ENCODE measurements around the gene ADGRA1. TPM values are rescaled to one million over a fixed set of nuclear protein-coding genes. Genes with fewer than 3 reads are reported as not detected.

The ADGRA1 gene
- total and polyA plus RNA-seq, 2 of the 13 experiments (the other 11 are each of a cell fraction or from before 2014, with no cell fraction given): not detected

- Histone ChIP-seq H3K4me2 (ENCODE audit: low read depth, low read length) (no peak overlapping the region), H3K4me3 (replicated peaks in 1 of 3; ENCODE audit: insufficient read depth in 1 of 3, low read depth in 2 of 3, low read length in 3 of 3) (no peak overlapping the region), H4K20me1 (ENCODE audit: insufficient read depth, low read length) (peaks cover 6% of the 10 kb centered on the region; the same call in 1 of the 2 replicates), H3K79me2 (ENCODE audit: insufficient read depth, low read length) (no peaks in the 10 kb centered on the region), H3K27me3 (ENCODE audit: control insufficient read depth in 1 of 2, insufficient read depth in 2 of 2, low read length in 2 of 2) (peaks cover 25 to 87% of the 10 kb centered on the region in 2 experiments), H3K36me3 (replicated peaks in 1 of 2; ENCODE audit: control insufficient read depth in 1 of 2, insufficient read depth in 2 of 2, low read length in 2 of 2) (no peaks in the 10 kb centered on the region), H3K9ac (ENCODE audit: insufficient read depth, low read depth, low read length) (no peak overlapping the region), H3K9me3 (ENCODE audit: low read length) (no peaks in the 10 kb centered on the region), H3K27ac (ENCODE audit: extremely low read length, insufficient read depth, low read length) (no peak overlapping the region), H3K4me1 (ENCODE audit: insufficient read depth, low read length) (peaks cover 8% of the 10 kb centered on the region; the same call in 1 of the 2 replicates), H2AFZ (ENCODE audit: low read length) (no peak overlapping the region)
- in situ Hi-C loops (cut with HindIII; ENCODE audit: extremely low pct_ligation_motif_present, low pct_unique_long_range_greater_than_20kb): no loop called here
- no TSS peak for BruUV-seq (replicated peaks)
- 47% methylated on average over 13 of the region's 32 CpGs for WGBS (ENCODE audit: low lambda C conversion rate)
- ATAC-seq: no peak
- ChIA-PET CTCF (ENCODE audit: low intra/inter-chr PET ratio, low total read pairs) (no interaction called here), POLR2A (no interaction called here)
- no peak for FAIRE-seq
- TF ChIP-seq ZNF773 (CRISPR knock-in tag; IDR thresholded peaks at IDR 0.05; ENCODE audit: borderline replicate concordance): no peak
- no peak for TF ChIP-seq ZBTB7A (CRISPR knock-in tag; IDR thresholded peaks at IDR 0.05)
- TF ChIP-seq DNMT1 (CRISPR knock-in tag; IDR thresholded peaks at IDR 0.05): no peak
- no peak for TF ChIP-seq ZMAT3 (CRISPR knock-in tag; conservative IDR thresholded peaks at IDR 0.05)
- no peak for TF ChIP-seq MIXL1 (CRISPR knock-in tag; IDR thresholded peaks at IDR 0.05)
- TF ChIP-seq PRPF4 (IDR thresholded peaks at IDR 0.05; ENCODE audit: low read depth, low read length, poor library complexity, severe bottlenecking): no peak
- no peak for TF ChIP-seq RNF219 (CRISPR knock-in tag; IDR thresholded peaks at IDR 0.05)
- TF ChIP-seq CAMTA2 (CRISPR knock-in tag; IDR thresholded peaks at IDR 0.05; ENCODE audit: borderline replicate concordance): no peak
- TF ChIP-seq ZNF329 (CRISPR knock-in tag; IDR thresholded peaks at IDR 0.05; ENCODE audit: low read depth): no peak
- TF ChIP-seq ZNF383 (CRISPR knock-in tag; IDR thresholded peaks at IDR 0.05; ENCODE audit: borderline replicate concordance): no peak
- no peak for TF ChIP-seq ZNF180 (CRISPR knock-in tag; IDR thresholded peaks at IDR 0.05; ENCODE audit: borderline replicate concordance, low read depth)
- TF ChIP-seq ZNF841 (CRISPR knock-in tag; IDR thresholded peaks at IDR 0.05; ENCODE audit: borderline replicate concordance): no peak
- intact Hi-C loops (cut with micrococcal nuclease; ENCODE audit: unreplicated experiment): no loop called here
- DNase-seq (ENCODE audit: low spot score): no peak
Measured at GRCh38 chr10:133085251-133086125, 2.2 kb upstream of the ADGRA1 start.

Measured in HepG2 (cell line).